DND-41 (cell line): ENCODE results near the gene PLPPR2.

Source experiments
- EZH2 ChIP-seq: IDR thresholded peaks from 3 replicates; pipeline ENCODE4 v1.6.1; 2012; ENCODE audit warnings: borderline replicate concordance, low read depth, mild to moderate bottlenecking, moderate library complexity, low read length, inconsistent platforms; ENCODE audit not compliant: severe bottlenecking
- TF ChIP-seq, protein P1 (sequence below): IDR thresholded peaks from 2 replicates; pipeline ENCODE4 v1.5.1; 2012; ENCODE audit warnings: borderline replicate concordance, low read length, moderate library complexity, mild to moderate bottlenecking; ENCODE audit not compliant: poor library complexity, severe bottlenecking; ENCODE audit errors: extremely low read depth

DNA sequence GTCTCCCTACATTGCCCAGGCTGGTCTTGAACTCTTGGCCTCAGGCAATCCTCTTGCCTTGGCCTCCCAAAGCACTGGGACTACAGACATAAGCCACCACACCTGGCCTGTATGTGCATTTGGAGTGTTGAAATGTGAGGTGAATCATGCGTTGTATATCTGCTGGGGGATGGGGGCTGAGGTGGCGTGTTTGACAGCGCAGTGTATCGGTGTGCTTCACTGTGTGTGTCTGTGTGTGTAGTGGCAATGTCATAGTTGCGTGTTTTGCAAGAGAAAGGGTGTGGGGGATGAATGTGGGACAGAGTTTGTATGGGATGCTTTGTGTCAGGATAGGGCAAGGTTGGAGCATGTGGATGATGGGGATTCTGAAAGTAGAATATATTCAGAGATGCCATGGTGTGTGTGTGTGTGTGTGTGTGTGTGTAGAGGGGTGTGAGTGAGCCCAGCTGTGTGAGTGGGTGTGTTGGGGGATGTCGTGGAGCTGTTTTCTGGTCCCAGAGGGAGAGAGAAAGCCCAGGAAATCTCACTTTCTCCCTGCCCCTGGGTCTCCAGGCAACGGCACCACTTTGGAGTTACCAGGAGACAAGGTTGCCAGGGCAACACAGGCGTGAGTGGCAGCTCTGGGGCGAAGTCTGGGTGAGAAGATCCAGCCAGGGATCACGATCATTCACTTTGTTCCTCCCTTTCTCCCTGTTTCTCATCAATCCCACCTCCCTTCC lies 18.1 kb downstream of the PLPPR2 start:
- TF ChIP-seq, protein P1, sequence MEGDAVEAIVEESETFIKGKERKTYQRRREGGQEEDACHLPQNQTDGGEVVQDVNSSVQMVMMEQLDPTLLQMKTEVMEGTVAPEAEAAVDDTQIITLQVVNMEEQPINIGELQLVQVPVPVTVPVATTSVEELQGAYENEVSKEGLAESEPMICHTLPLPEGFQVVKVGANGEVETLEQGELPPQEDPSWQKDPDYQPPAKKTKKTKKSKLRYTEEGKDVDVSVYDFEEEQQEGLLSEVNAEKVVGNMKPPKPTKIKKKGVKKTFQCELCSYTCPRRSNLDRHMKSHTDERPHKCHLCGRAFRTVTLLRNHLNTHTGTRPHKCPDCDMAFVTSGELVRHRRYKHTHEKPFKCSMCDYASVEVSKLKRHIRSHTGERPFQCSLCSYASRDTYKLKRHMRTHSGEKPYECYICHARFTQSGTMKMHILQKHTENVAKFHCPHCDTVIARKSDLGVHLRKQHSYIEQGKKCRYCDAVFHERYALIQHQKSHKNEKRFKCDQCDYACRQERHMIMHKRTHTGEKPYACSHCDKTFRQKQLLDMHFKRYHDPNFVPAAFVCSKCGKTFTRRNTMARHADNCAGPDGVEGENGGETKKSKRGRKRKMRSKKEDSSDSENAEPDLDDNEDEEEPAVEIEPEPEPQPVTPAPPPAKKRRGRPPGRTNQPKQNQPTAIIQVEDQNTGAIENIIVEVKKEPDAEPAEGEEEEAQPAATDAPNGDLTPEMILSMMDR: no peak
- no peak for TF ChIP-seq EZH2
